Activated naive CD4-positive, alpha-beta T cell (primary cell): ENCODE data around the gene CLDN12.
"Not testable (repeated sequence)": the region's sequence is repeated elsewhere in the genome, so short reads cannot be mapped to it uniquely, and the experiment has no call there.

Experiments
- DNase-seq, 4 experiments: peaks; one replicate each; lab custom pipeline; 2025; lab: John Stamatoyannopoulos, UW

Gene CLDN12

GRCh38 chr7:90433221-90433620 is 30.0 kb downstream of the CLDN12 start:
- no peak for DNase-seq

GRCh38 chr7:90445633-90446032 is 42.4 kb downstream of the CLDN12 start:
- no peak for DNase-seq

GRCh38 chr7:90446137-90446899 is 43.1 kb downstream of the CLDN12 start:
- no peak for DNase-seq

GRCh38 chr7:90453259-90453891 is 50.1 kb downstream of the CLDN12 start:
- no peak for DNase-seq

GRCh38 chr7:90453931-90454330 is 50.7 kb downstream of the CLDN12 start:
- no peak for DNase-seq

- DNase-seq, result no peak
Measured at GRCh38 chr7:90455163-90456030, 52.1 kb downstream of the CLDN12 start.

GRCh38 chr7:90458104-90458503 is 54.8 kb downstream of the CLDN12 start:
- DNase-seq, result no peak

GRCh38 chr7:90459888-90460287 is 56.6 kb downstream of the CLDN12 start:
- DNase-seq, result no peak

- DNase-seq, result no peak
Measured at GRCh38 chr7:90461219-90461618, 58.0 kb downstream of the CLDN12 start.

- not testable (repeated sequence) for DNase-seq
Measured at GRCh38 chr7:90463151-90463628, 59.9 kb downstream of the CLDN12 start.
